K562 (cell line): Measurements from ENCODE around the gene MT4. TPM values are rescaled to one million over a fixed set of nuclear protein-coding genes. Genes with fewer than 3 reads are reported as not detected.

Experiments
- CEBPB ChIP-seq: fragments of 450-650 bp; IDR thresholded peaks from 2 replicates; pipeline ENCODE4 v1.6.1; 2016; ENCODE audit warnings: missing genetic modification characterization, missing compliant biosample characterization
- CHCHD3 ChIP-seq: fragments of 250-450 bp; sonication (Bioruptor Pico); IDR thresholded peaks from 2 replicates; pipeline ENCODE4 v2.1.2; 2022; ENCODE audit warnings: mild to moderate bottlenecking
- CREM ChIP-seq: IDR thresholded peaks from 2 replicates; pipeline ENCODE4 v1.6.1; 2014; ENCODE audit warnings: antibody characterized with exemption, low read depth
- CTCF ChIP-seq, 3 experiments: IDR thresholded peaks in 2 of 3; conservative IDR thresholded peaks in 1 of 3; 2 replicates each; pipeline ENCODE4 v1.5.1; 2011 to 2012; ENCODE audit warnings: low read length in 3 of 3, mild to moderate bottlenecking in 3 of 3, control low read depth in 2 of 3, improper control_type of control experiment in 1 of 3, inconsistent platforms in 1 of 3, low read depth in 1 of 3, mixed read lengths in 1 of 3, moderate library complexity in 1 of 3; ENCODE audit not compliant: insufficient read depth in 2 of 3
- ETV6 ChIP-seq, 3 experiments: fragments of 150-350 bp in 1 of 3; sonication (generic) in 1 of 3; formaldehyde crosslinking in 1 of 3; IDR thresholded peaks; 2 replicates each; pipeline versions ENCODE4 v1.6.1 to v1.8.0; 2014 to 2022; ENCODE audit warnings: borderline replicate concordance in 2 of 3, low read depth in 2 of 3, antibody characterized with exemption in 1 of 3, low read length in 1 of 3, mild to moderate bottlenecking in 1 of 3, missing genetic modification reagents in 1 of 3
- KLF1 ChIP-seq: fragments of 450-650 bp; IDR thresholded peaks from 2 replicates; pipeline ENCODE4 v1.6.1; 2016; ENCODE audit warnings: missing genetic modification characterization, missing compliant biosample characterization
- MAZ ChIP-seq, 2 experiments: fragments of 450-650 bp in 1 of 2; sonication (generic) in 1 of 2; formaldehyde crosslinking; IDR thresholded peaks in 1 of 2; conservative IDR thresholded peaks in 1 of 2; 2 replicates each; pipeline versions ENCODE4 v1.4.0 to v1.5.0; 2020; ENCODE audit warnings: mild to moderate bottlenecking in 1 of 2, missing genetic modification reagents in 1 of 2
- MED1 ChIP-seq: sonication (generic); formaldehyde crosslinking; IDR thresholded peaks from 2 replicates; pipeline ENCODE4 v1.8.1; 2023; ENCODE audit warnings: missing genetic modification reagents, borderline replicate concordance
- PKNOX1 ChIP-seq: fragments of 450-650 bp; IDR thresholded peaks from 2 replicates; pipeline ENCODE4 v1.6.1; 2016
- POLR2AphosphoS5 ChIP-seq: IDR thresholded peaks from 2 replicates; pipeline ENCODE4 v1.6.1; 2011; ENCODE audit warnings: mild to moderate bottlenecking, low read depth, low read length, moderate library complexity; ENCODE audit not compliant: control insufficient read depth, insufficient read depth
- RFX7 ChIP-seq: fragments of 250-450 bp; sonication (Bioruptor Pico); IDR thresholded peaks from 2 replicates; pipeline ENCODE4 v1.5.1; 2021; ENCODE audit warnings: mild to moderate bottlenecking
- SIRT6 ChIP-seq: IDR thresholded peaks from one replicate; pipeline ENCODE4 v1.6.1; 2012; ENCODE audit warnings: low read depth, mild to moderate bottlenecking, control low read depth, inconsistent platforms, low read length, moderate library complexity
- TSC22D4 ChIP-seq: fragments of 450-650 bp; IDR thresholded peaks from 2 replicates; pipeline ENCODE4 v1.6.1; 2016; ENCODE audit warnings: missing genetic modification characterization, missing biosample characterization, control low read depth
- ZFP36 ChIP-seq: fragments of 150-350 bp; IDR thresholded peaks from 2 replicates; pipeline ENCODE4 v1.6.1; 2018; ENCODE audit warnings: low read length, low read depth; ENCODE audit not compliant: partially characterized antibody
- ZKSCAN3 ChIP-seq: fragments of 250-450 bp; sonication (Bioruptor Pico); IDR thresholded peaks from 2 replicates; pipeline ENCODE4 v1.4.0; 2020
- ZNF23 ChIP-seq: fragments of 250-450 bp; sonication (Bioruptor Pico); IDR thresholded peaks from 2 replicates; pipeline ENCODE4 v1.4.0; 2020; ENCODE audit warnings: mild to moderate bottlenecking
- ZNF436 ChIP-seq: fragments of 250-450, 450-650 bp; sonication (Bioruptor Pico); formaldehyde crosslinking; IDR thresholded peaks from 2 replicates; pipeline ENCODE4 v1.7.0; 2020; ENCODE audit warnings: mild to moderate bottlenecking
- ZNF512 ChIP-seq: IDR thresholded peaks from 2 replicates; pipeline ENCODE4 v1.6.1; 2016; ENCODE audit warnings: missing genetic modification characterization, missing compliant biosample characterization
- ZNF583 ChIP-seq: fragments of 250-450 bp; sonication (Bioruptor Pico); IDR thresholded peaks from 2 replicates; pipeline ENCODE4 v1.4.0; 2020
- ZNF764 ChIP-seq: fragments of 250-450 bp; sonication (Bioruptor Pico); IDR thresholded peaks from 2 replicates; pipeline ENCODE4 v1.4.0; 2020; ENCODE audit warnings: low read depth, mild to moderate bottlenecking, moderate library complexity
- ZNF780A ChIP-seq: fragments of 250-450 bp; sonication (Bioruptor Pico); IDR thresholded peaks from 2 replicates; pipeline ENCODE4 v1.5.0; 2021; ENCODE audit warnings: mild to moderate bottlenecking
- polyA plus RNA-seq, 8 experiments: library from polyadenylated mRNA; depleted of rRNA in 4 of 8; stranded (reverse) in 5 of 8; unstranded in 3 of 8; fragments of >200 nt; fragmentation: Nextera tagmentation in 2 of 8; fragmentation: Illumina TruSeq in 1 of 8; extraction: Ambion mirVana in 2 of 8; extraction: Trizol in 1 of 8; gene quantifications; 2 replicates each; pipeline versions ENCODE4 v1.2.1 to v1.2.3, GENCODE V29; 2011 to 2014; ENCODE audit warnings: inconsistent platforms in 1 of 8, missing spikeins in 1 of 8
- total RNA-seq, 7 experiments: library from RNA; depleted of rRNA in 6 of 7; stranded (reverse); fragments of >200 nt in 6 of 7; fragmentation: Illumina TruSeq in 2 of 7; extraction: Trizol in 2 of 7; gene quantifications; 2 replicates each; pipeline versions ENCODE4 v1.2.1 to v1.2.3, GENCODE V29; 2011 to 2021; ENCODE audit warnings: low replicate concordance in 1 of 7
- TF ChIP-seq, protein P1 (sequence below), 2 experiments: IDR thresholded peaks in 1 of 2; conservative IDR thresholded peaks in 1 of 2; 2 replicates each; pipeline ENCODE4 v1.6.1; 2016; ENCODE audit warnings: low read depth in 2 of 2, mild to moderate bottlenecking in 1 of 2, missing compliant biosample characterization in 1 of 2, missing genetic modification characterization in 1 of 2, moderate library complexity in 1 of 2

The MT4 gene
- total and polyA plus RNA-seq, 9 of the 15 experiments (the other 6 are each of a cell fraction or from before 2014, with no cell fraction given): not detected

GRCh38 chr16:56603589-56603988 lies 38.7 kb downstream of the MT4 start (continued):
- TF ChIP-seq ZNF512 (tag) (no peak), TSC22D4 (no peak), ZNF764 (CRISPR knock-in tag) (no peak), ZKSCAN3 (no peak), MED1 (CRISPR knock-in tag) (no peak), CEBPB (0 out of 2 replicates have a peak, but pooled peaks have one; percentile 1), CHCHD3 (no peak), CTCF (IDR thresholded peaks at IDR 0.05 in 2 of 3, conservative IDR thresholded peaks at IDR 0.05 in 1 of 3; ENCODE audit: insufficient read depth in 2 of 3, low read depth in 1 of 3, low read length in 3 of 3) (peak; percentile 53 to 68 (median 61)), RFX7 (CRISPR knock-in tag) (no peak), SIRT6 (no peak), POLR2AphosphoS5 (no peak), ZNF23 (CRISPR knock-in tag) (no peak), ZFP36 (peak; percentile 55), ETV6 (IDR thresholded peaks at IDR 0.05; ENCODE audit: borderline replicate concordance in 1 of 2, low read depth in 2 of 2, low read length in 1 of 2) (no peak), ETV6 (CRISPR knock-in tag; IDR thresholded peaks at IDR 0.05; ENCODE audit: borderline replicate concordance) (no peak), PKNOX1 (peak; percentile 87), KLF1 (tag) (no peak), CREM (0 out of 2 replicates have a peak, but pooled peaks have one; percentile 16), ZNF780A (CRISPR knock-in tag) (no peak), ZNF436 (no peak), ZNF583 (CRISPR knock-in tag) (no peak), MAZ (CRISPR knock-in tag; conservative IDR thresholded peaks at IDR 0.05 in 1 of 2, IDR thresholded peaks at IDR 0.05 in 1 of 2) (no peak)
- TF ChIP-seq, protein P1, sequence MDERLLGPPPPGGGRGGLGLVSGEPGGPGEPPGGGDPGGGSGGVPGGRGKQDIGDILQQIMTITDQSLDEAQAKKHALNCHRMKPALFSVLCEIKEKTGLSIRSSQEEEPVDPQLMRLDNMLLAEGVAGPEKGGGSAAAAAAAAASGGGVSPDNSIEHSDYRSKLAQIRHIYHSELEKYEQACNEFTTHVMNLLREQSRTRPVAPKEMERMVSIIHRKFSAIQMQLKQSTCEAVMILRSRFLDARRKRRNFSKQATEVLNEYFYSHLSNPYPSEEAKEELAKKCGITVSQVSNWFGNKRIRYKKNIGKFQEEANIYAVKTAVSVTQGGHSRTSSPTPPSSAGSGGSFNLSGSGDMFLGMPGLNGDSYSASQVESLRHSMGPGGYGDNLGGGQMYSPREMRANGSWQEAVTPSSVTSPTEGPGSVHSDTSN (CRISPR knock-in tag; IDR thresholded peaks at IDR 0.05; ENCODE audit: low read depth): no peak
- TF ChIP-seq, protein P1 (tag; conservative IDR thresholded peaks at IDR 0.05; ENCODE audit: low read depth): 0 out of 2 replicates have a peak, but pooled peaks have one; percentile 17
